HG03045 (cell line): ENCODE results near the gene DENND1A.

Experiments
- ATAC-seq: cut with Tn5 transposase; IDR thresholded peaks from one replicate; pipeline ENCODE4 v1.9.1; 2021; ENCODE audit warnings: mild to moderate bottlenecking, moderate library complexity; ENCODE audit not compliant: unreplicated experiment

DENND1A gene

GRCh38 chr9:123382653-123383511 lies 547.0 kb downstream of the DENND1A start:
- no peak for ATAC-seq

DNA sequence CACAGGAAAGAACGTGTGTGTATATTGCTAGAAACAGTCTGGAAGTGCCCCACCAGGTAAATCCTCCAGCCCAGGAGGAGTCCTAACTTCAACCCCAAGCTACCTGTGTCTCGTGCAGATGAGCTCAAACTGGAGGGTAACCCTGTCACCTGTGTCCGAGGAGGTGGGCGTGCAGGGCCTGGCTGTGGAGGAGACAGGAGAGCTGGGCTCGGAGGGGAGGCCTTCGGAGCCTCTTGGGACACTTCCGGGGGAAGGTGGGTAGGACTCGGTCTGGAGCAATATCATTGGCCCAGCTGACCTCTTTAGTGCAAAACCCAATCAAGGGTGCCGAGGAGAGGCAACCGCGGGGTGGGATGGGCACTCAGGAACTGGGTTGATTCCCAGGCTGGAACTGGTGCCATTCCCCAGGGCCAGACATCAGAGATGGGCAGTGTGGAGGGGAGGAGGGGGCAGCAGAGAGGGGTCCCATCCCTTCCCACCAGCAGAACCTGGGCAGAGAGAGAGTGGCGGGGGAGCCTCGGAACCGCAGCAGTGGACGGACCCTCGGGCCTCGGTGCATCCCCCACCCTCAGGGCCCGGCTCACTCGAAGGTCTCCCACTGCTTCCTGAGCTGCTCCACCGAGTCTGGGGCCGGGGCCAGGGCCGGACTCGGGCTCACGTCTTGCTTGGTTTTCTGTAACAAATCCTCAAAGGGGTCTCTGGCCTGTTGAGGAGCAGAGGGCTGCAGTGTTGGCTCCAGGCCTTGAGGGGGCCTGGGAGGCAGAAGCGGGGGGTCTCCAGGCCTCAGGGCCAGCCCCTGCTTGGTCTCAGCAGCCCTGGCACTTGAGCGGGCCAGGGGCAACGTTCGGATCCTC lies 548.8 kb downstream of the DENND1A start:
- no peak for ATAC-seq

- ATAC-seq = no peak
These were observed 550.8 kb downstream of the DENND1A start for GRCh38 chr9:123378956-123379660.

DNA sequence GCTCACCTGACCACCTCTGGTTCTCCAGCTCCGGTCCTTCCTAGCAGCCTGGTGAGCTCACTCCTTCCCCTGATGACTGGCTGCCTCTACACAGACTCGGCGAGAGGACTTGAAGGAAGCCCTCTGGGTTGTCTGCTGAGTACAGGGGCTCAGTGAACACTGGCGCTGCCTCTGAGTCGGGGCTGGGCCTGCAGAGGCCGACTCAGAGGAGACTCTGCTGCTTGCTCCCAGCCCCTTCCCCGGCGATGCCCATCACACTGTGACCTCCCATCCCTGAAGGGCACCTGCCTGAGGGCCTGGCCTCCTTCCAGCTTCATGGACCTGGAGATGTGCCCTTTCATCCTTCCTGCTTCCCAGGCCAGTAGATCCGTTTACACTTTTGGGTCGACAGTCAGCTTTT lies 551.9 kb downstream of the DENND1A start:
- no peak for ATAC-seq

DNA sequence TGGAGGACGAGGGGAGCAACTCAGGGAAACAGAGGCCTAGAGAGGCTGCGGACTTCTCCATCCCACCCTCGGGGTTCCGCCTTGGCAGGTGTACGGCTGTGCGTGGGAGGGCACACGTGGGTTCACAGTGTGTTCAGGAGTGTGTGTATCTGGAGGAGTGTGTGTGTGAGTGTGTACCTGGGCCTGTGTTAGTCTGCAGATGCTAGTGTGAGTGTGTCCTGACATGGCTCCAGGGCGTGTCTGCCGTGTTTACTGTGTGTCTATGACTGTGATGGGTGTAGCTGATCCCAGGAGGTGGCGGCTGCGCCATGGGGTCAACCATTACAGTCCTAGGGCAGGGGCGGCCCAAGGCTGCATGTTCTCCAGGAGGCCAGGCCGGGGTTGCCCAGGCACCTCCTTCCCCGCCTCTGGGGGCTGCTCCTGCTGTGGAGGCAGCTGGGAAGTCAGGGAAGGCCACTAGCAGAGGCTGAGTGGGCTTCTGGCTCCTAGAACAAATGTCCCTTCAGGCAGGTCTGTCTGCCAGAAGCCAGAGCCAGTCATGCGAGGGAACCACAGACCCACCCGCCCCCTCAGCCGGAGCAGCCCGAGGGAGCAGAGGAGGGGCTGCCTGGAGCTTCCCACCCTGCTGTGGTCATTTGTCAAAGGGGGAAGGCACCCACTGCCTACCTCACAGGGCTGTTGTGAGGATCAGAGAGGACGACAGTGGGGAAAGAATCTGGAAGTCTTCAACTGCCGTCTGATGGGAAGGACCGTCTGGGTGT lies 552.5 kb downstream of the DENND1A start:
- ATAC-seq = no peak

DNA sequence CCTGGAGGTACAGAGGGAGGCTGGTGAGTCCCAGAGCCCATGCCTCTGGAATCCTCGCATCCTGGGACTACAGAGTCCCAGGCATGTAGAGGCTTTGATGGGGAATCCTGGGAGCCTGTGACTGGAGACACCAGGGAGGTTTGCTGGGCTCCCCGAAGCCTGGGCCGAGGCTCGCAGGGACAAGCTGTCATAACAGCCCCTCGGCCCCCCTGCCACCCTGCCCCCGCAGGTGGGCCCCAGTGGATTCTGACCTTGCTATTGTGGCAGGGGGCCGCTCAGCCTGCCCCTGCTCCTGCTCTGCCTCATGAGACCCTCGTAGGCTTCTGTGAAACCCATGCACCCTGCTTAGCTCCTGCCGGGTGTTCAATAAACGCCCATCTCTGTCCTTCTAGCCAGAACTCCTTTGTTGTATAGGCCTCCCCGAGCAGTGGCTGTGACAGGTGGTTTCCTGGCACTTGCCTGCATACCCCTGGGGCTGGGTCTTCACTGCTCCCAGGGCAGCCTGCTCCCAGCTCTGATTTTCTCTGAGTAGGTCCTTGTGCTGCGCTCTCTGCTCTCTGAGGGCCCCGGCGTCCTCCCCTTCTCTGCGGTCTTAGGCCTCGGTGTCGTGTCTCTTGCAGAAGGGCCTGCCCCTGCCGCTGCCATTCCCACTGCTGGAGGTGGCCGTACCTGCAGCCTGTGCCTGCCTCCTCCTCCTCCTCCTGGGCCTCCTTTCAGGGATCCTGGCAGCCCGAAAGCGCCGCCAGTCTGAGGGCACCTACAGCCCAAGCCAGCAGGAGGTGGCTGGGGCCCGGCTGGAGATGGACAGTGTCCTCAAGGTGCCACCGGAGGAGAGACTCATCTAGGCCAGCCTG lies 553.5 kb downstream of the DENND1A start:
- no peak for ATAC-seq

GRCh38 chr9:123375469-123376132 lies 554.3 kb downstream of the DENND1A start:
- ATAC-seq = no peak

- ATAC-seq = no peak
These were observed 556.0 kb downstream of the DENND1A start for GRCh38 chr9:123373946-123374345.

DNA sequence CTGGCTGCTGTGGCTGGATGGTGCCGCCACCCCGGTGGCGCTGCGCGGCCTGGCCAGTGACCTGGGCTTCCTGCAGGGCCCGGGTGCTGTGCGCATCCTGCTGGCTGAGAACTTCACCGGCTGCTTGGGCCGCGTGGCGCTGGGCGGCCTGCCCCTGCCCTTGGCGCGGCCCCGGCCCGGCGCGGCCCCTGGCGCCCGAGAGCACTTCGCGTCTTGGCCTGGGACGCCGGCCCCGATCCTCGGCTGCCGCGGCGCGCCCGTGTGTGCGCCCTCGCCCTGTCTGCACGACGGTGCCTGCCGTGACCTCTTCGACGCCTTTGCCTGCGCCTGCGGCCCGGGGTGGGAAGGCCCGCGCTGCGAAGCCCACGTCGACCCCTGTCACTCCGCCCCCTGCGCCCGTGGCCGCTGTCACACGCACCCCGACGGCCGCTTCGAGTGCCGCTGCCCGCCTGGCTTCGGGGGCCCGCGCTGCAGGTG lies 556.4 kb downstream of the DENND1A start:
- ATAC-seq = no peak

DNA sequence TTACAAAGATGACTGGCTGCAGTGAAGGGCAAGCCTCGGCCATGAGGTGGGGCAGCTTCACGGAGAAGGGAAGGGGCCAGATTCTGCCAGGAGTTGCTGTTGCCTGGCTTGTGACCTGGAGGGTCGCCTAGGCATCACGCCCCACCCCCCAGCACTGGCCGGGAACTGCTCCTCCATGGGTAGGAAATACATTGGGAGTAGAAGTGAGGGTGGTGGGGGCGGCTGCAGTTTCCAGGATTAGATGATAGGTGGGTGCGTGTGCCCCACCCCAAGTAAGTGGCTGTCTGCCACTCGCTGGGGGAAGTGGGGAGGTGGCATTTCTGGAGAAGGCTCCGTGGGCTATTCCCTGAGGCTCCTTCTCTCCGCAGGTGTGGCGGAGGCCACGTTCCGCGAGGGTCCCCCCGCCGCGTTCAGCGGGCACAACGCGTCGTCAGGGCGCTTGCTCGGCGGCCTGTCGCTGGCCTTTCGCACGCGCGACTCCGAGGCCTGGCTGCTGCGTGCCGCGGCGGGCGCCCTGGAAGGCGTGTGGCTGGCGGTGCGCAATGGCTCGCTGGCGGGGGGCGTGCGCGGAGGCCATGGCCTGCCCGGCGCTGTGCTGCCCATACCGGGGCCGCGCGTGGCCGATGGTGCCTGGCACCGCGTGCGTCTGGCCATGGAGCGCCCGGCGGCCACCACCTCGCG lies 557.0 kb downstream of the DENND1A start:
- no peak for ATAC-seq

DNA sequence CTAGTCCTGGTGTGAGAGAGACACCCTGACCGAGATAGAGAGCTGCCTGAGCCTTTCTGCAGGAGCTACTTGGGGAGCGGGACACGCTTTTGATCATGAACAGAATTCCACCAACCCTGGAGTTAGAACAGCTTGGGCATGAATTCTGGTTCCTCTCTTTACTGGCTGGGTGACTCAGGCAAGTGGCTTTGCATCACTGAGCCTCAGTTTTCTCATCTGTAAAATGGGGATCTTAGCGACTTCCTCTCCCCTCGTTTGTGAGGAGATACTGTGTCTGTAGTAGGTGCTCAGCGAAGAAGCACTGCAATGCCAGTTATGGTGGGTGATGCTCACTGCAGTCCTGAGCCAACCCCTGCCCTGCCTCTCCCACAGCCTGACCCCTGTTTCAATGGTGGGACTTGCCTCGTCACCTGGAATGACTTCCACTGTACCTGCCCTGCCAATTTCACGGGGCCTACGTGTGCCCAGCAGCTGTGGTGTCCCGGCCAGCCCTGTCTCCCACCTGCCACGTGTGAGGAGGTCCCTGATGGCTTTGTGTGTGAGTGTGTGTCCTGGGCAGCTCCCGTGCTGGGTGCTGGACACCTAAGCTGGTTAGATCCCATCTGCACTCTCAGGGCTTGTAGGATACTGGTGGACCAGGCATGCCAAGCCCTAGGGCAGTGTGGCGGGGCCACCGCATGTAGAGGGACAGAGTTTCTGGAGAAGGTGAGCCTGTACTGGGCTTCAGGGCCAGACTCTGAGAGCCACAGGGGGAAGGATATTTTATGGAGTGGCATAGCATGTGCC lies 557.9 kb downstream of the DENND1A start:
- no peak for ATAC-seq

GRCh38 chr9:123371228-123371584 lies 558.7 kb downstream of the DENND1A start:
- no peak for ATAC-seq

- ATAC-seq = no peak
These were observed 559.2 kb downstream of the DENND1A start for GRCh38 chr9:123370526-123371227.

- no peak for ATAC-seq
These were observed 559.8 kb downstream of the DENND1A start for GRCh38 chr9:123370108-123370507.

DNA sequence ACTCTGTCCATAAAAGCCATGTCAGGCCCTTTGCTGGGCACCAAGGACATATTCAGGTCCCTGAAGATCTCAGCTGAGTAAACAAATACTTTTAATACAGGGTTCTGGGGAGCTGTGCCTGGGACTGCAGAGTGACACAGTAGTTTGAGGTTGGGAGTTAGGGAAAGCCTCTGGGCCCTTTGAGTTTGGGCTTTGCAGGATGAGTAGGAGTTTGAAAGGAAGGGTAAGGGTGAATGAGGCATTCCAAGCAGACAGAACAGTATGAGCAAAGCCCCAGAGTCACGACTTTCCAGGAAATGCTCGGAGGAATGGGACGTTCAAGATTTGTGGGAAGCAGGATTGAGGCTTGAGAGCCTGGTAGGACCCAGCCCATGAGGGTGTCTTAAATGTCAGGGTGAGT lies 560.6 kb downstream of the DENND1A start:
- no peak for ATAC-seq

- ATAC-seq = no peak
These were observed 561.3 kb downstream of the DENND1A start for GRCh38 chr9:123368536-123369153.

DNA sequence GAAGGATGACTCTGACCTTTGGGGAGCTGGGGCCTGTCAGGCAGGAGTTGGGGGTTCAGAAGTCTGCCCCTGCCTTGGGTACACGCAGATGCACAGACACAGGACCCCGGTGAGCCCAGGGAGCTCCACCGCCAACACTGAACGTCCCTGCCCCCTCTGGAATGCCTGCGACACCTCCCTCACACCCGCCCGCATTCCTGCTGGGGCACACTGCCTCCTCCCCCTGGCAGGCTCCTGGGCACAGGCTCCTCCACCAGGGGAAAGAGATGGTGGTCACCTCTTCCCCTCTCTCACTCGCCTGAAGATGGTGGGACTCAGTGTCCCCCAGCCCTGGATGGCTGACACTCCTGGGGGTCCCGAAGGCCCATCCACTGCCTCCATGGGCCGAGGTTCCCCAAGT lies 561.9 kb downstream of the DENND1A start:
- no peak for ATAC-seq
